ENCODE data around the gene FOXP1. TPM values are rescaled to one million over a fixed set of nuclear protein-coding genes. Genes with fewer than 3 reads are reported as not detected.

FOXP1 gene
- total and polyA plus RNA-seq, 9 of the 15 experiments (the other 6 are each of a cell fraction or from before 2014, with no cell fraction given): 7.7 to 34.5 (median 13.7) TPM

DNA sequence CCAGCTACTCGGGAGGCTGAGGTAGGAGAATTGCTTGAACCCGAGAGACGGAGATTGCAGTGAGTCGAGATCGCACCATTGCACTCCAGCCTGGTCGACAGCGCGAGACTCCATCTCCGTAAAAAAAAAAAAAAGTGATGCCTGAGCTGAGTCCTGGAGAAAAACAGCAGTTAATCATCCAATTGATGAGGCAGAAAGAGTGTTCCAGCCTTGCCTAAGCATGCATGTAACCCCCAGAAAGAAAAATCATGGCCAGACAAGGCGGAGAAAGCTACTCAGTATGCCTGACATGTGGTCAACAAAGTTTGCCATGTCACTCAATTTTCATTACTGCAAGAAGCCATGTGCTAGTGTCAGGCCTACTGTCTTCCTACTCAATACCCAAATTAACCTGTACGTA lies 678.0 kb downstream of the FOXP1 start (continued):
- TF ChIP-seq NEUROD1 (IDR thresholded peaks at IDR 0.05; ENCODE audit: borderline replicate concordance, low read depth, low read length, partially characterized antibody) (no peak), THAP12 (CRISPR knock-in tag; IDR thresholded peaks at IDR 0.05) (no peak), SNIP1 (IDR thresholded peaks at IDR 0.05; ENCODE audit: low read depth) (no peak), FOXM1 (IDR thresholded peaks at IDR 0.05; ENCODE audit: low read depth) (no peak), FOXM1 (CRISPR knock-in tag; IDR thresholded peaks at IDR 0.05; ENCODE audit: low read depth) (no peak), CC2D1A (IDR thresholded peaks at IDR 0.05) (no peak), NBN (IDR thresholded peaks at IDR 0.05; ENCODE audit: low read depth) (no peak), FOXK1 (CRISPR knock-in tag; IDR thresholded peaks at IDR 0.05; ENCODE audit: borderline replicate concordance) (no peak), MXD1 (CRISPR knock-in tag; IDR thresholded peaks at IDR 0.05; ENCODE audit: borderline replicate concordance, poor library complexity, severe bottlenecking) (no peak), FOXJ3 (CRISPR knock-in tag; IDR thresholded peaks at IDR 0.05) (no peak), MNT (conservative IDR thresholded peaks at IDR 0.05) (no peak)
- TF ChIP-seq, protein P1, sequence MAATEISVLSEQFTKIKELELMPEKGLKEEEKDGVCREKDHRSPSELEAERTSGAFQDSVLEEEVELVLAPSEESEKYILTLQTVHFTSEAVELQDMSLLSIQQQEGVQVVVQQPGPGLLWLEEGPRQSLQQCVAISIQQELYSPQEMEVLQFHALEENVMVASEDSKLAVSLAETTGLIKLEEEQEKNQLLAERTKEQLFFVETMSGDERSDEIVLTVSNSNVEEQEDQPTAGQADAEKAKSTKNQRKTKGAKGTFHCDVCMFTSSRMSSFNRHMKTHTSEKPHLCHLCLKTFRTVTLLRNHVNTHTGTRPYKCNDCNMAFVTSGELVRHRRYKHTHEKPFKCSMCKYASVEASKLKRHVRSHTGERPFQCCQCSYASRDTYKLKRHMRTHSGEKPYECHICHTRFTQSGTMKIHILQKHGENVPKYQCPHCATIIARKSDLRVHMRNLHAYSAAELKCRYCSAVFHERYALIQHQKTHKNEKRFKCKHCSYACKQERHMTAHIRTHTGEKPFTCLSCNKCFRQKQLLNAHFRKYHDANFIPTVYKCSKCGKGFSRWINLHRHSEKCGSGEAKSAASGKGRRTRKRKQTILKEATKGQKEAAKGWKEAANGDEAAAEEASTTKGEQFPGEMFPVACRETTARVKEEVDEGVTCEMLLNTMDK (IDR thresholded peaks at IDR 0.05; ENCODE audit: borderline replicate concordance, insufficient read depth, low read depth, low read length, poor library complexity, severe bottlenecking): no peak

MicroRNA genes within 50 kb of the gene (microRNA counts, 767-probe panel; counts per million panel counts)
- microRNA hsa-miR-1284: not detected

Small RNA genes lying within 50 kb of the gene (microRNA-seq; reads per million reads assigned to microRNA genes)
- gene MIR1284 (ENCODE audit: borderline microRNAs expressed): 29.9 reads per million, percentile 69 among the genes with 10 or more reads in this experiment

Small RNA genes lying within 50 kb of the gene (small RNA-seq; reads per million reads assigned to genes)
- not detected for gene MIR1284

Other genes starting within 250 kb of the FOXP1 start
- gene EIF4E3, start 141.7 kb upstream of the FOXP1 start, total RNA-seq (2014; rRNA removed): 0.18 and 0.45 TPM in 2 replicates
- gene EIF4E3, start 141.7 kb upstream of the FOXP1 start, total RNA-seq (2014; rRNA removed; fragmentation: Illumina TruSeq; extraction: Trizol): 1.6 and 1.7 TPM in 2 replicates
- 0.60 and 0.62 TPM in 2 replicates for gene EIF4E3, start 141.7 kb upstream of the FOXP1 start, total RNA-seq (2015; rRNA removed; fragmentation: Illumina TruSeq; extraction: Trizol)
- 2.4 TPM in 2 replicates for gene EIF4E3, start 141.7 kb upstream of the FOXP1 start, total RNA-seq (2021)
- gene EIF4E3, start 141.7 kb upstream of the FOXP1 start, polyA plus RNA-seq (2011; rRNA removed): 0.30 and 1.1 TPM in 2 replicates
- gene EIF4E3, start 141.7 kb upstream of the FOXP1 start, polyA plus RNA-seq (2014; fragmentation: Illumina TruSeq; extraction: Trizol): 2.3 and 2.5 TPM in 2 replicates
- under 1 TPM; 0.34 to 0.83 TPM for gene EIF4E3, start 141.7 kb upstream of the FOXP1 start, polyA plus RNA-seq (2014; fragmentation: Nextera tagmentation; extraction: Ambion mirVana)
- 1.8 and 1.9 TPM in 2 replicates for gene EIF4E3, start 141.7 kb upstream of the FOXP1 start, polyA plus RNA-seq (2014; rRNA removed)
- not detected in 2 replicates for gene GPR27, start 170.1 kb upstream of the FOXP1 start, total RNA-seq (2014; rRNA removed)
- not detected in 2 replicates for gene GPR27, start 170.1 kb upstream of the FOXP1 start, total RNA-seq (2014; rRNA removed; fragmentation: Illumina TruSeq; extraction: Trizol)
- not detected in 2 replicates for gene GPR27, start 170.1 kb upstream of the FOXP1 start, total RNA-seq (2015; rRNA removed; fragmentation: Illumina TruSeq; extraction: Trizol)
- gene GPR27, start 170.1 kb upstream of the FOXP1 start, total RNA-seq (2021): not detected in 2 replicates
- not detected in 2 replicates for gene GPR27, start 170.1 kb upstream of the FOXP1 start, polyA plus RNA-seq (2011; rRNA removed)
- gene GPR27, start 170.1 kb upstream of the FOXP1 start, polyA plus RNA-seq (2014; fragmentation: Illumina TruSeq; extraction: Trizol): not detected in 2 replicates
- not detected for gene GPR27, start 170.1 kb upstream of the FOXP1 start, polyA plus RNA-seq (2014; fragmentation: Nextera tagmentation; extraction: Ambion mirVana)
- gene GPR27, start 170.1 kb upstream of the FOXP1 start, polyA plus RNA-seq (2014; rRNA removed): not detected in 2 replicates
- gene PROK2, start 201.4 kb upstream of the FOXP1 start, total RNA-seq (2014; rRNA removed): not detected in 2 replicates
- not detected in 2 replicates for gene PROK2, start 201.4 kb upstream of the FOXP1 start, total RNA-seq (2014; rRNA removed; fragmentation: Illumina TruSeq; extraction: Trizol)
- not detected in 2 replicates for gene PROK2, start 201.4 kb upstream of the FOXP1 start, total RNA-seq (2015; rRNA removed; fragmentation: Illumina TruSeq; extraction: Trizol)
- not detected in 2 replicates for gene PROK2, start 201.4 kb upstream of the FOXP1 start, total RNA-seq (2021)
- gene PROK2, start 201.4 kb upstream of the FOXP1 start, polyA plus RNA-seq (2011; rRNA removed): not detected in 2 replicates
- gene PROK2, start 201.4 kb upstream of the FOXP1 start, polyA plus RNA-seq (2014; fragmentation: Illumina TruSeq; extraction: Trizol): not detected in 2 replicates
- gene PROK2, start 201.4 kb upstream of the FOXP1 start, polyA plus RNA-seq (2014; fragmentation: Nextera tagmentation; extraction: Ambion mirVana): under 1 TPM; 0.07 to 0.13 TPM
- not detected in 2 replicates for gene PROK2, start 201.4 kb upstream of the FOXP1 start, polyA plus RNA-seq (2014; rRNA removed)